SK-N-SH treated with all-trans-retinoic acid at 6 μM for 48 hours (cell line): ENCODE data around the gene LAD1.

Experiments
- PATZ1 ChIP-seq: fragments of 250-450 bp; sonication (Bioruptor Pico); IDR thresholded peaks from 2 replicates; pipeline ENCODE4 v1.8.0; 2020; ENCODE audit warnings: mild to moderate bottlenecking, moderate library complexity, borderline replicate concordance
- PPARA ChIP-seq: fragments of 250-450 bp; sonication (Bioruptor Pico); IDR thresholded peaks from 2 replicates; pipeline ENCODE4 v1.5.0; 2020; ENCODE audit warnings: mild to moderate bottlenecking, borderline replicate concordance

- TF ChIP-seq PPARA (CRISPR knock-in tag) (no peak), PATZ1 (CRISPR knock-in tag) (no peak)
Observed at GRCh38 chr1:201400212-201400851, 1.2 kb upstream of the LAD1 start.
